ACC112 (cell line): ENCODE measurements around the gene PSMG4.

Experiments used
- H2AFZ ChIP-seq: fragments of 200-600 bp; sonication (generic); one replicate; pipeline ENCODE4 v1.6.0; 2017; ENCODE audit warnings: antibody characterized with exemption, low read length; ENCODE audit not compliant: unreplicated experiment
- H3K27ac ChIP-seq: fragments of 200-600 bp; sonication (generic); 2 replicates; pipeline ENCODE4 v1.5.1; 2014; ENCODE audit warnings: low read depth, mild to moderate bottlenecking, antibody characterized with exemption, low read length, moderate library complexity
- H3K27me3 ChIP-seq: fragments of 200-600 bp; sonication (generic); 2 replicates; pipeline ENCODE4 v1.6.1; 2014; ENCODE audit warnings: mild to moderate bottlenecking, antibody characterized with exemption, low read length, moderate library complexity, mixed read lengths; ENCODE audit not compliant: insufficient read depth
- H3K36me3 ChIP-seq: fragments of 200-600 bp; sonication (generic); 2 replicates; pipeline ENCODE4 v1.6.1; 2016; ENCODE audit warnings: mild to moderate bottlenecking, antibody characterized with exemption, low read length, moderate library complexity, mixed read lengths; ENCODE audit not compliant: insufficient read depth
- H3K4me1 ChIP-seq: fragments of 200-600 bp; sonication (generic); one replicate; pipeline ENCODE4 v1.6.1; 2016; ENCODE audit warnings: low read length, mixed read lengths; ENCODE audit not compliant: insufficient read depth, unreplicated experiment, control insufficient read depth
- H3K4me3 ChIP-seq: fragments of 200-600 bp; sonication (generic); 2 replicates; pipeline ENCODE4 v1.5.1; 2014; ENCODE audit warnings: mild to moderate bottlenecking, low read depth, low read length
- H3K79me2 ChIP-seq: fragments of 200-600 bp; sonication (generic); one replicate; pipeline ENCODE4 v1.6.0; 2016; ENCODE audit warnings: low read length; ENCODE audit not compliant: control insufficient read depth, unreplicated experiment, insufficient read depth

The PSMG4 gene

GRCh38 chr6:3266170-3266569, 7.4 kb downstream of the PSMG4 start:
- no peak overlapping the region for H3K27ac ChIP-seq
- H3K4me1 ChIP-seq = peaks cover 3% of the 10 kb centered on the region
- no peak overlapping the region for H3K4me3 ChIP-seq
- H3K79me2 ChIP-seq = peaks cover 39% of the 10 kb centered on the region
- H2AFZ ChIP-seq = no peak overlapping the region
- no peaks in the 10 kb centered on the region for H3K27me3 ChIP-seq
- H3K36me3 ChIP-seq = no peaks in the 10 kb centered on the region

- no peak overlapping the region for H3K27ac ChIP-seq
- H3K4me3 ChIP-seq = no peak overlapping the region
- H3K79me2 ChIP-seq = peaks cover 29% of the 10 kb centered on the region
- H3K36me3 ChIP-seq = no peaks in the 10 kb centered on the region; the same call in 1 of the 2 replicates
- no peak overlapping the region for H2AFZ ChIP-seq
- H3K4me1 ChIP-seq = no peaks in the 10 kb centered on the region
- no peaks in the 10 kb centered on the region for H3K27me3 ChIP-seq
Observed at GRCh38 chr6:3267162-3267561, 8.4 kb downstream of the PSMG4 start.

GRCh38 chr6:3268680-3269079, 9.9 kb downstream of the PSMG4 start:
- Histone ChIP-seq H3K36me3 (no peaks in the 10 kb centered on the region; the same call in 1 of the 2 replicates), H3K27me3 (no peaks in the 10 kb centered on the region), H2AFZ (no peak overlapping the region), H3K4me3 (no peak overlapping the region), H3K4me1 (no peaks in the 10 kb centered on the region), H3K27ac (no peak overlapping the region), H3K79me2 (peaks cover 15% of the 10 kb centered on the region)

DNA sequence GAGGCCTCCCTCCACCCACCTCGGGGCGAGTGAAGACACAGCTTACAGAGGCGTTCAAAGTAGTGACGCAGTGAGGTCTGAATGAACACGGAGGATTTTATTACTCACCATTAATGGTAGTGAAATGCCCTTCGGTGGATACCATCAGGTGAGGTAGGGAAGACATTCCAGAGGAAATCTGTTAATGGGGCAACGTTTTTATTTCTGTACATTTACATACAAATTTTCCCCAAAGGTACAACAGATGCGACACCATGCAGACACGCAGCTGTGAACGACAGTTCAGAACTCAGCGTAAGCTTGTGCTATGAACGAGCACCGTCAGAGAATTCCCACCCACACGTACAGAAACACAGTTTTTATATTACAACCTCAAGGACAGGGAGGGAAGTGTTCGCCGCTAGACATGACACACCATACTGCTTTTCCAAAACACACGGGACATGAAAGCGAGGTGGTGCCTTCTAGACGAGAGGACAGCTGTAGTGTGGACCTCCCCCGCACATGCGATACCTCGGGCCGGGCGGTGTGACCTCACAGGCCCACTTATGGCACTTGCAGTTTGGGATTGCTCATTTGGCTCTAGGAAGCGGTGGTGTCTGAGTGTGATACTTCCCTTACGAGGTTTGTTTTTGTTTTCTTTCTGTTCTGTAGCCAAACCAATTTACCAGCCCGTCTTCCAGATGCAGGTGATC, 10.7 kb downstream of the PSMG4 start:
- Histone ChIP-seq H3K36me3 (no peaks in the 10 kb centered on the region; the same call in 1 of the 2 replicates), H3K27me3 (no peaks in the 10 kb centered on the region), H2AFZ (no peak overlapping the region), H3K4me3 (no peak overlapping the region), H3K79me2 (peaks cover 12% of the 10 kb centered on the region), H3K4me1 (no peaks in the 10 kb centered on the region), H3K27ac (no peak overlapping the region)

- Histone ChIP-seq H3K27ac (no peak overlapping the region), H3K27me3 (no peaks in the 10 kb centered on the region), H3K79me2 (peaks cover 11% of the 10 kb centered on the region), H2AFZ (no peak overlapping the region), H3K4me1 (no peaks in the 10 kb centered on the region), H3K36me3 (no peaks in the 10 kb centered on the region; the same call in 1 of the 2 replicates), H3K4me3 (no peak overlapping the region)
Observed at GRCh38 chr6:3270258-3270657, 11.5 kb downstream of the PSMG4 start.

- H3K27ac ChIP-seq = no peak overlapping the region
- H3K27me3 ChIP-seq = no peaks in the 10 kb centered on the region
- no peak overlapping the region for H2AFZ ChIP-seq
- H3K79me2 ChIP-seq = peaks cover 6% of the 10 kb centered on the region
- no peaks in the 10 kb centered on the region; the same call in 1 of the 2 replicates for H3K36me3 ChIP-seq
- H3K4me1 ChIP-seq = no peaks in the 10 kb centered on the region
- no peak overlapping the region for H3K4me3 ChIP-seq
Observed at GRCh38 chr6:3271756-3272155, 13.0 kb downstream of the PSMG4 start.

- Histone ChIP-seq H3K36me3 (no peaks in the 10 kb centered on the region; the same call in 1 of the 2 replicates), H3K4me3 (no peak overlapping the region), H3K27me3 (no peaks in the 10 kb centered on the region), H3K79me2 (peaks cover 5% of the 10 kb centered on the region), H3K4me1 (no peaks in the 10 kb centered on the region), H3K27ac (no peak overlapping the region), H2AFZ (no peak overlapping the region)
Observed at GRCh38 chr6:3272911-3273547, 14.3 kb downstream of the PSMG4 start.

DNA sequence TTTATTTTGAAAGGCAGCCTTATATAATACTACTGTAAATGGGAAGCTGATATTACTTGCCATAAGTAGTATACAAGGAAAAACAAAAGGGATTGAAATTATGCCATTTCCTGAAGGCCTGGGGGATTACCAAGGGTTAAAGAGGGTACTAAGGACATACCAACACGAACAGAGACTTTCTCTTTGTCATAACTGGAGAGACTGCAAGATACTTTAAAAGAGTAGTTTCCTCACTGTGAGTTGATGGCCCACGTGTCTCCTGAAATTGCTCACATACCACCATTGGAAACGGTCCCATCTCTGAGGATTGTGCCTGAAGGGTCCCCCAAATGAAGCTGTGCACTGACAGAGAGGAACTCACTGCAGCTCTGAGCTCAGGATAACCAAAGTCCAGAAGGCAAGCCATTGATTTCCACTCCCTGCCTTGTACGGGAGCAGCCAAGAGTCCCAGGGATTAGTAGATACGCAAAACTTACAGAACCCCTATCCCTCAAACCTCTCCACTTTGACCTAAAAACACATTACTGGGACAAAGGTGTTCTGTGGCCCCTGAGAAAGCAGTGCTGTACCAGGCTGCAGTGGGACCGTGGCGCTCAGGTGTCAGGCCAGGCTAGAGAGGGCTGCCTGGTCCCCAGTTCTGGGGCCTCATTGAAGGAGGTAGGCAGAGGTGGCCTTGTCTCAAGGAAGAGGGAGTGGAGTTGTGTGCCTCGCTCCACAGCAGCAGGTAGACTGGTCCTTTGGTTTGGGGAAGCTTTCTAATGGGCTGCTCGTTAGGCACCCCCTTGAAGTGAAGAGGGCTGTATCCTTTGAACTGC, 15.2 kb downstream of the PSMG4 start:
- H3K27me3 ChIP-seq = no peaks in the 10 kb centered on the region
- no peaks in the 10 kb centered on the region for H3K4me1 ChIP-seq
- no peak overlapping the region for H3K27ac ChIP-seq
- no peaks in the 10 kb centered on the region for H3K79me2 ChIP-seq
- H3K4me3 ChIP-seq = no peak overlapping the region
- H2AFZ ChIP-seq = no peak overlapping the region
- H3K36me3 ChIP-seq = no peaks in the 10 kb centered on the region; the same call in 1 of the 2 replicates

DNA sequence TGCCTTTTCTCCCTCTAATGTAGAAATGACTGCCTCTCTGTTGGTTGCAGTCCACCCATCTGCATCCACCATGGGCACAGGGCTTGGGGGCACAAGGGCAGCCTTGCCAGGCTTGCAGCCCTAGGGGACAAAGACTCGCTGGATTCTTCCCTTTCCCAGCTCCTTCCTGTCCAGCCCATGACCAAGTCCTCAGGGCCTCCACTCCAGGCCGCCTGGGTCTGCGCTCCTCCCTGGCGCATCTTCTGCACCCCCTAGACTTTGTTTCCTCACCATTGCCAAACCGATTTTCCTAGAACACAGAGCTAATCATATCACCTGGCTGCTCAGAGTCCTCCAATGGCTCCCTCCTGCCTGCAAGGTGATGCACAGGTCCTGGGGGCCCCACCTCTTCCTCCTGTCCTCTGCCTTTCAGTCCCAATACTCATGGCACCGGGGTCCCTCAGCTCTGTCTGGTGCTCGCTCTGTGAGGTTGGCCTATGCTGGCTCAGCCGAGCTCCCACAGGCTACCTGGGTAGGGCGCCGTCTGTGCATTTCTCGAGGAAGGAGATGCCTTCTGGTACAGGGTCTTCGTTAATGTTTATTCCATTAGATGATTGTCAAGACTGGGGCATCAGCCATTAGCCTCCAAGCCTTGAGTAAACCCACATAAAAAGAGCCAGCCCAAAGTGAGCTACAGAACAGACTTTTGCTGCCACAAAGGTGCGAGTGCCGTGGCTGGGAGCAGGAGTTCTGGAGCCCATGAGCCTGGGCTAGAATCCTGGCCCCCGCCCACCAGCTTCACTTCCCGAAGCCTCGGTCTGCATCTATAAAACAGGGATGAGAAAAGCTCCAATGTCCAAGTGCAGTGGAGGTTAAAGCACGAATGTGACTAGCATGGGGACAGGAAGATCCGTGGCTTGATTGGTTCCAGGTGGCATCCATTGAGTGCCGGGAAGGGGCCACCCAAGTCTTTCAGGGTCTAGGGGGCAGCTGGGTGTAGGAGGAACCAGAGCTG, 17.7 kb downstream of the PSMG4 start:
- Histone ChIP-seq H3K79me2 (no peaks in the 10 kb centered on the region), H3K4me3 (no peak overlapping the region), H3K27me3 (no peaks in the 10 kb centered on the region), H3K36me3 (no peaks in the 10 kb centered on the region; the same call in 1 of the 2 replicates), H2AFZ (no peak overlapping the region), H3K27ac (no peak overlapping the region), H3K4me1 (peaks cover 8% of the 10 kb centered on the region)

DNA sequence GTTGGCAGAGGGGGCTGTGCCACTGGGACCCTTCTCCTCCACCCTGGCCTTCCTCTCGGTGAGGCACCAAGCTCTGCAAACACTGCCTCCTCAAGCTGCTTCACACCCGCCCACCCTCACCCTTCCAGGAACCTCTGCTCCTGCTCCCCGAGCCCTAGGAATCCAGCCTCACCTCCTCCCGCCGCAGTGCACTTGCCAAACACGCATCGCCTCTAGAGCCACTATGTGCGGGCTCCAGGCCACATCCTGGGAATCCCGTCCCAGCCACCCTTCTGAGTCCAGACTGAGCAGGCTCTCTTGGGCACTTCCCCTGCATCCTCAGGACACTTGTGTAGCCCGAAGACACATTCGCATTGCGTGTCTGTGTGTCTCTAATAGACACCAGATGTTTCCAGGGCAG, 18.5 kb downstream of the PSMG4 start:
- Histone ChIP-seq H3K27me3 (no peaks in the 10 kb centered on the region), H3K79me2 (no peaks in the 10 kb centered on the region), H2AFZ (no peak overlapping the region), H3K4me1 (peaks cover 16% of the 10 kb centered on the region), H3K4me3 (no peak overlapping the region), H3K27ac (no peak overlapping the region), H3K36me3 (no peaks in the 10 kb centered on the region)
